Liver (tissue), 9 donors: ENCODE results near the gene TMEM187. TPM values are rescaled to one million over a fixed set of nuclear protein-coding genes. Genes with fewer than 3 reads are reported as not detected.

Experiments used
- DNase-seq: peaks from one replicate; pipeline ENCODE4 v3.0.0-alpha.2; 2017; ENCODE audit warnings: low spot score
- H3K27ac ChIP-seq, 2 donors: one replicate each; pipeline ENCODE4 v1.7.0; 2013; ENCODE audit warnings: inconsistent platforms in 2 of 2, low read length in 2 of 2, control low read depth in 1 of 2, low read depth in 1 of 2, mild to moderate bottlenecking in 1 of 2
- H3K27me3 ChIP-seq, 4 donors: one replicate each; pipeline versions ENCODE4 v1.6.1 to v1.7.0; 2013; ENCODE audit warnings: low read length in 3 of 4, inconsistent platforms in 1 of 4, mild to moderate bottlenecking in 1 of 4, moderate library complexity in 1 of 4; ENCODE audit not compliant: control insufficient read depth in 4 of 4, insufficient read depth in 4 of 4
- H3K36me3 ChIP-seq, 4 donors: one replicate each; pipeline versions ENCODE4 v1.6.1 to v1.7.0; 2013; ENCODE audit warnings: low read length in 3 of 4, mild to moderate bottlenecking in 3 of 4, low read depth in 1 of 4, moderate library complexity in 1 of 4; ENCODE audit not compliant: control insufficient read depth in 4 of 4, insufficient read depth in 3 of 4
- H3K4me1 ChIP-seq, 4 donors: one replicate each; pipeline versions ENCODE4 v1.6.1 to v1.7.0; 2013; ENCODE audit warnings: low read length in 3 of 4, mild to moderate bottlenecking in 3 of 4, moderate library complexity in 1 of 4; ENCODE audit not compliant: control insufficient read depth in 4 of 4, insufficient read depth in 4 of 4
- H3K4me3 ChIP-seq, 3 donors: one replicate each; pipeline versions ENCODE4 v1.6.1 to v1.7.0; 2013; ENCODE audit warnings: low read length in 3 of 3, control low read depth in 1 of 3, low read depth in 1 of 3, mild to moderate bottlenecking in 1 of 3
- H3K9ac ChIP-seq, 2 donors: one replicate each; pipeline ENCODE4 v1.7.0; 2013; ENCODE audit warnings: low read length in 2 of 2, mild to moderate bottlenecking in 2 of 2, moderate library complexity in 2 of 2, control low read depth in 1 of 2, low read depth in 1 of 2
- H3K9me3 ChIP-seq, 4 donors: one replicate each; pipeline versions ENCODE4 v1.6.1 to v1.7.0; 2013; ENCODE audit warnings: low read length in 3 of 4; ENCODE audit not compliant: control insufficient read depth in 4 of 4
- CTCF ChIP-seq: fragments of 150-350 bp; IDR thresholded peaks from 2 replicates; pipeline ENCODE4 v1.5.1; 2017; ENCODE audit warnings: improper control_type of control experiment, low read depth, low read length; ENCODE audit not compliant: missing input control
- FOXA1 ChIP-seq: IDR thresholded peaks from 2 replicates; pipeline ENCODE4 v1.6.1; 2016; ENCODE audit warnings: antibody characterized with exemption
- FOXA2 ChIP-seq: IDR thresholded peaks from 2 replicates; pipeline ENCODE4 v1.6.1; 2016; ENCODE audit warnings: antibody characterized with exemption
- HNF4A ChIP-seq, 2 donors: conservative IDR thresholded peaks; 2 replicates each; pipeline ENCODE4 v1.6.1; 2016; ENCODE audit warnings: antibody characterized with exemption in 2 of 2, mild to moderate bottlenecking in 2 of 2
- HNF4G ChIP-seq: IDR thresholded peaks from 2 replicates; pipeline ENCODE4 v1.6.1; 2016; ENCODE audit warnings: antibody characterized with exemption
- JUND ChIP-seq, 2 donors: IDR thresholded peaks; 2 replicates each; pipeline ENCODE4 v1.6.1; 2016; ENCODE audit warnings: antibody characterized with exemption in 2 of 2
- MAX ChIP-seq: IDR thresholded peaks from 2 replicates; pipeline ENCODE4 v1.6.1; 2016; ENCODE audit warnings: antibody characterized with exemption
- NR2F2 ChIP-seq: IDR thresholded peaks from 2 replicates; pipeline ENCODE4 v1.6.1; 2016; ENCODE audit warnings: antibody characterized with exemption
- RAD21 ChIP-seq, 2 donors: IDR thresholded peaks; 2 replicates each; pipeline ENCODE4 v1.6.1; 2016; ENCODE audit warnings: antibody characterized with exemption in 2 of 2, mild to moderate bottlenecking in 2 of 2
- REST ChIP-seq: IDR thresholded peaks from 2 replicates; pipeline ENCODE4 v1.6.1; 2016; ENCODE audit warnings: antibody characterized with exemption, mild to moderate bottlenecking
- RXRA ChIP-seq, 2 donors: IDR thresholded peaks; 2 replicates each; pipeline ENCODE4 v1.6.1; 2017 to 2018; ENCODE audit warnings: antibody characterized with exemption in 2 of 2, mild to moderate bottlenecking in 1 of 2
- SP1 ChIP-seq: IDR thresholded peaks from 2 replicates; pipeline ENCODE4 v1.6.1; 2018; ENCODE audit warnings: antibody characterized with exemption, mild to moderate bottlenecking
- TAF1 ChIP-seq: conservative IDR thresholded peaks from 2 replicates; pipeline ENCODE4 v1.6.1; 2016; ENCODE audit warnings: antibody characterized with exemption, mild to moderate bottlenecking
- YY1 ChIP-seq: IDR thresholded peaks from 2 replicates; pipeline ENCODE4 v1.6.1; 2016; ENCODE audit warnings: antibody characterized with exemption, mild to moderate bottlenecking
- ZBTB33 ChIP-seq: IDR thresholded peaks from 2 replicates; pipeline ENCODE4 v1.6.1; 2016; ENCODE audit warnings: antibody characterized with exemption
- WGBS: extraction: QIAGEN DNeasy Blood & Tissue Kit; methylation state at CpG from one replicate; pipeline ENCODE4 v1.1.7; 2013; 5-methylcytosine and 5-hydroxymethylcytosine counted together
- polyA plus RNA-seq, 2 donors: library from polyadenylated mRNA; stranded (reverse) in 1 of 2; unstranded in 1 of 2; fragments of 200-250 nt in 1 of 2; fragments of >200 nt in 1 of 2; fragmentation: Nextera tagmentation in 1 of 2; extraction: Ambion mirVana in 1 of 2; gene quantifications; one replicate each; pipeline versions ENCODE4 v1.2.1 to v1.2.3, GENCODE V29; 2013 to 2015
- total RNA-seq, 2 donors: library from RNA; depleted of rRNA; stranded (reverse); fragments of >200 nt; gene quantifications; one replicate each; pipeline ENCODE4 v1.2.3, GENCODE V29; 2014
- donor health status: healthy.
- donor health status: healthy.
- donor health status: healthy.
- donor health status: healthy.
- donor health status: healthy.

TMEM187 gene
- total and polyA plus RNA-seq, 4 donors = 2.9 to 5.8 (median 4.1) TPM

GRCh38 chrX:153941336-153942252, 31.0 kb upstream of the TMEM187 start:
- Histone ChIP-seq H3K27ac (no peak overlapping the region), H3K27me3 (no peaks in the 10 kb centered on the region), H3K4me1 (peaks cover 0 to 2% (median 0%) of the 10 kb centered on the region in 4 donors), H3K36me3 (no peaks in the 10 kb centered on the region), H3K9ac (no peak overlapping the region), H3K4me3 (no peak overlapping the region), H3K9me3 (no peaks in the 10 kb centered on the region)
- DNase-seq = no peak
- no peak for TF ChIP-seq CTCF
- TF ChIP-seq ZBTB33 = no peak
- no peak for TF ChIP-seq YY1
- no peak for TF ChIP-seq TAF1
- no peak for TF ChIP-seq RXRA (IDR thresholded peaks at IDR 0.05)
- no peak for TF ChIP-seq FOXA1
- WGBS = 64% methylated on average over 23 of the region's 23 CpGs

- Histone ChIP-seq H3K36me3 (peaks cover 0 to 2% (median under 1%) of the 10 kb centered on the region in 4 donors), H3K27me3 (no peaks in the 10 kb centered on the region), H3K27ac (no peak within 1 kb of the TSS), H3K4me3 (peak within 1 kb of the TSS in 2 of 3 donors; percentile 9 to 13), H3K9ac (no peak within 1 kb of the TSS), H3K9me3 (no peaks in the 10 kb centered on the region), H3K4me1 (peaks cover 0 to 2% (median 0%) of the 10 kb centered on the region in 4 donors)
- TF ChIP-seq HNF4G = no peak
- no peak for TF ChIP-seq HNF4A (conservative IDR thresholded peaks at IDR 0.05)
- no peak for TF ChIP-seq MAX
- no peak for TF ChIP-seq JUND (IDR thresholded peaks at IDR 0.05)
- TF ChIP-seq FOXA1 = no peak
- no peak for TF ChIP-seq RAD21 (IDR thresholded peaks at IDR 0.05)
- no peak for TF ChIP-seq CTCF
- no peak for TF ChIP-seq FOXA2
- no peak for TF ChIP-seq NR2F2
- no peak for TF ChIP-seq REST
- no peak for TF ChIP-seq RXRA (IDR thresholded peaks at IDR 0.05)
- no peak for TF ChIP-seq SP1
- no peak for TF ChIP-seq YY1
- no peak for DNase-seq
- WGBS = 32% methylated on average over 30 of the region's 31 CpGs
These were observed 28.3 kb upstream of the TMEM187 start, which contains the start of gene RENBP for GRCh38 chrX:153944140-153944799. TSS of gene RENBP (minus strand) at chrX:153944643. CDS start at chrX:153944610, 33 bp downstream.
